ENCODE measurements around the gene FLT1. TPM values are rescaled to one million over a fixed set of nuclear protein-coding genes. Genes with fewer than 3 reads are reported as not detected.

The FLT1 gene
- total RNA-seq, 1 experiment from 2014 or later: not detected

GRCh38 chr13:28488376-28489005 lies 6.4 kb downstream of the FLT1 start:
- no peak for DNase-seq (ENCODE audit: low spot score)

- no peak for DNase-seq (ENCODE audit: low spot score)
Measured at GRCh38 chr13:28485996-28486543, 8.9 kb downstream of the FLT1 start.

- no peak for DNase-seq (ENCODE audit: low spot score)
Measured at GRCh38 chr13:28485551-28485950, 9.4 kb downstream of the FLT1 start.

GRCh38 chr13:28485097-28485496 lies 9.8 kb downstream of the FLT1 start:
- no peak for DNase-seq (ENCODE audit: low spot score)

- no peak for DNase-seq (ENCODE audit: low spot score)
Measured at GRCh38 chr13:28483313-28483931, 11.5 kb downstream of the FLT1 start.

GRCh38 chr13:28479005-28479404 lies 15.9 kb downstream of the FLT1 start:
- no peak for DNase-seq (ENCODE audit: low spot score)

- DNase-seq (ENCODE audit: low spot score): no peak
Measured at GRCh38 chr13:28478127-28478526, 16.8 kb downstream of the FLT1 start.

GRCh38 chr13:28477709-28477973 lies 17.3 kb downstream of the FLT1 start:
- DNase-seq (ENCODE audit: low spot score): no peak

- no peak for DNase-seq (ENCODE audit: low spot score)
Measured at GRCh38 chr13:28476919-28477708, 17.8 kb downstream of the FLT1 start.

GRCh38 chr13:28475916-28476725 lies 18.8 kb downstream of the FLT1 start:
- DNase-seq (ENCODE audit: low spot score): peak; percentile 66

- DNase-seq (ENCODE audit: low spot score): no peak
Measured at GRCh38 chr13:28474491-28475134, 20.3 kb downstream of the FLT1 start.

- DNase-seq (ENCODE audit: low spot score): no peak
Measured at GRCh38 chr13:28473044-28473443, 21.9 kb downstream of the FLT1 start.

- DNase-seq (ENCODE audit: low spot score): no peak
Measured at GRCh38 chr13:28471421-28471820, 23.5 kb downstream of the FLT1 start.

- no peak for DNase-seq (ENCODE audit: low spot score)
Measured at GRCh38 chr13:28470296-28470695, 24.6 kb downstream of the FLT1 start.

- no peak for DNase-seq (ENCODE audit: low spot score)
Measured at GRCh38 chr13:28469316-28469715, 25.6 kb downstream of the FLT1 start.

GRCh38 chr13:28468023-28468915 lies 26.7 kb downstream of the FLT1 start:
- DNase-seq (ENCODE audit: low spot score): no peak

- DNase-seq (ENCODE audit: low spot score): no peak
Measured at GRCh38 chr13:28467034-28467433, 27.9 kb downstream of the FLT1 start.

- DNase-seq (ENCODE audit: low spot score): peak; percentile 28
Measured at GRCh38 chr13:28466151-28466550, 28.8 kb downstream of the FLT1 start.

- no peak for DNase-seq (ENCODE audit: low spot score)
Measured at GRCh38 chr13:28464861-28465460, 30.0 kb downstream of the FLT1 start.

- no peak for DNase-seq (ENCODE audit: low spot score)
Measured at GRCh38 chr13:28463481-28463880, 31.4 kb downstream of the FLT1 start.
